GM23338 (cell line): Measurements from ENCODE around the gene SDR42E2.

ENCODE experiments used
- CREB1 ChIP-seq: fragments of 250-450 bp; sonication (Bioruptor Pico); IDR thresholded peaks from 2 replicates; pipeline ENCODE4 v1.5.0; 2020; ENCODE audit warnings: low read depth, mild to moderate bottlenecking, moderate library complexity
- EZH2 ChIP-seq: fragments of 200-600 bp; sonication (generic); IDR thresholded peaks from one replicate; pipeline ENCODE4 v1.8.0; 2017; ENCODE audit warnings: antibody characterized with exemption, mild to moderate bottlenecking, low read depth; ENCODE audit not compliant: unreplicated experiment
- EZH2phosphoT487 ChIP-seq: fragments of 200-600 bp; sonication (generic); IDR thresholded peaks from one replicate; pipeline ENCODE4 v1.8.1; 2018; ENCODE audit warnings: antibody characterized with exemption; ENCODE audit not compliant: unreplicated experiment
- JUNB ChIP-seq: IDR thresholded peaks from one replicate; pipeline ENCODE4 v1.6.1; 2016; ENCODE audit warnings: antibody characterized with exemption; ENCODE audit not compliant: unreplicated experiment
- NANOG ChIP-seq: IDR thresholded peaks from 2 replicates; pipeline ENCODE4 v1.6.1; 2016; ENCODE audit warnings: antibody characterized with exemption, borderline replicate concordance
- POLR2AphosphoS5 ChIP-seq: IDR thresholded peaks from 2 replicates; pipeline ENCODE4 v1.6.1; 2016; ENCODE audit warnings: antibody characterized with exemption, low read depth
- STAT1 ChIP-seq: IDR thresholded peaks from one replicate; pipeline ENCODE4 v1.6.1; 2016; ENCODE audit warnings: antibody characterized with exemption; ENCODE audit not compliant: unreplicated experiment
- ZNF114 ChIP-seq: fragments of 250-450 bp; sonication (Bioruptor Pico); IDR thresholded peaks from 2 replicates; pipeline ENCODE4 v1.5.0; 2020; ENCODE audit warnings: mild to moderate bottlenecking, moderate library complexity
- ZNF331 ChIP-seq: fragments of 250-450 bp; sonication (Bioruptor Pico); IDR thresholded peaks from 2 replicates; pipeline ENCODE4 v1.5.0; 2020; ENCODE audit warnings: low read depth, mild to moderate bottlenecking, moderate library complexity
- TF ChIP-seq, protein P1 (sequence below), 2 experiments: fragments of 200-600 bp in 1 of 2; sonication (generic) in 1 of 2; conservative IDR thresholded peaks; 2 replicates each; pipeline versions ENCODE4 v1.5.1 to v1.6.1; 2016 to 2017; ENCODE audit warnings: antibody characterized with exemption in 2 of 2, low read depth in 2 of 2, mild to moderate bottlenecking in 2 of 2, moderate library complexity in 1 of 2
- TF ChIP-seq, protein P2 (sequence below): IDR thresholded peaks from one replicate; pipeline ENCODE4 v1.6.1; 2018; ENCODE audit warnings: antibody characterized with exemption; ENCODE audit not compliant: unreplicated experiment
- TF ChIP-seq, protein P3 (sequence below): IDR thresholded peaks from 2 replicates; pipeline ENCODE4 v1.6.1; 2016; ENCODE audit warnings: antibody characterized with exemption
- TF ChIP-seq, protein P4 (sequence below): fragments of 250-450 bp; sonication (Bioruptor Pico); IDR thresholded peaks from 2 replicates; pipeline ENCODE4 v1.5.0; 2020; ENCODE audit warnings: mild to moderate bottlenecking, moderate library complexity

DNA sequence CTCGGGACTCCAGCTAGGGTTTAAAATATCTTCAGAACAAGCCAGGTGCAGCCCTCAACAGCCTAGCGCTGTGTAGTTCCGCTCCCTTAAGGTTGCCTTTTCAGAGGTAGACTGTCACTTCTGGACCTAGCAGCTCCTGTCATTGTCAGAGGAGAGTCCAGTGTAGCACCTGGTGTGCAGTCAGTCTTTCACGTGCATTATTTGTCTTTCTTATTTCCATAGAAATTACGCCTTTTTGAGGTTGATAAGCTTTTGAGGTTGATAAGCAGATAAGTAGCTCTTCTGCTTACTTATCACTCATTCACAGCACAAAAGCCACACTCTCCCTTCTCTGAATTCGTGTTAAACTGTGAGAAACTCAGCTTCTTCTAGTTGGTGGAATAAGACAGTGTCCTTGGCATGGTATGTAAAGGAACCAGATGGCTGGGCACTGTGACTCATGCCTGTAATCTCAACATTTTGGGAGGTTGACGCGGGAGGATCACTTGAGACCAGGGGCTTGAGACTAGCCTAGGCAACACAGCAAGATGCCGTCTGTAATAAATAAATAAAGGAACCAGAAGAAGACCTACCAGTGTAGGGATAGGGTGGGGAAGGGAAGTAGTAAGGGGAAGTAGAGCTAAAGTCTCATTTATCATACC lies 54.0 kb downstream of the SDR42E2 start:
- TF ChIP-seq, protein P1, sequence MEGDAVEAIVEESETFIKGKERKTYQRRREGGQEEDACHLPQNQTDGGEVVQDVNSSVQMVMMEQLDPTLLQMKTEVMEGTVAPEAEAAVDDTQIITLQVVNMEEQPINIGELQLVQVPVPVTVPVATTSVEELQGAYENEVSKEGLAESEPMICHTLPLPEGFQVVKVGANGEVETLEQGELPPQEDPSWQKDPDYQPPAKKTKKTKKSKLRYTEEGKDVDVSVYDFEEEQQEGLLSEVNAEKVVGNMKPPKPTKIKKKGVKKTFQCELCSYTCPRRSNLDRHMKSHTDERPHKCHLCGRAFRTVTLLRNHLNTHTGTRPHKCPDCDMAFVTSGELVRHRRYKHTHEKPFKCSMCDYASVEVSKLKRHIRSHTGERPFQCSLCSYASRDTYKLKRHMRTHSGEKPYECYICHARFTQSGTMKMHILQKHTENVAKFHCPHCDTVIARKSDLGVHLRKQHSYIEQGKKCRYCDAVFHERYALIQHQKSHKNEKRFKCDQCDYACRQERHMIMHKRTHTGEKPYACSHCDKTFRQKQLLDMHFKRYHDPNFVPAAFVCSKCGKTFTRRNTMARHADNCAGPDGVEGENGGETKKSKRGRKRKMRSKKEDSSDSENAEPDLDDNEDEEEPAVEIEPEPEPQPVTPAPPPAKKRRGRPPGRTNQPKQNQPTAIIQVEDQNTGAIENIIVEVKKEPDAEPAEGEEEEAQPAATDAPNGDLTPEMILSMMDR (conservative IDR thresholded peaks at IDR 0.05; ENCODE audit: low read depth in 2 of 2), result no peak
- TF ChIP-seq EZH2, result no peak
- TF ChIP-seq, protein P2, sequence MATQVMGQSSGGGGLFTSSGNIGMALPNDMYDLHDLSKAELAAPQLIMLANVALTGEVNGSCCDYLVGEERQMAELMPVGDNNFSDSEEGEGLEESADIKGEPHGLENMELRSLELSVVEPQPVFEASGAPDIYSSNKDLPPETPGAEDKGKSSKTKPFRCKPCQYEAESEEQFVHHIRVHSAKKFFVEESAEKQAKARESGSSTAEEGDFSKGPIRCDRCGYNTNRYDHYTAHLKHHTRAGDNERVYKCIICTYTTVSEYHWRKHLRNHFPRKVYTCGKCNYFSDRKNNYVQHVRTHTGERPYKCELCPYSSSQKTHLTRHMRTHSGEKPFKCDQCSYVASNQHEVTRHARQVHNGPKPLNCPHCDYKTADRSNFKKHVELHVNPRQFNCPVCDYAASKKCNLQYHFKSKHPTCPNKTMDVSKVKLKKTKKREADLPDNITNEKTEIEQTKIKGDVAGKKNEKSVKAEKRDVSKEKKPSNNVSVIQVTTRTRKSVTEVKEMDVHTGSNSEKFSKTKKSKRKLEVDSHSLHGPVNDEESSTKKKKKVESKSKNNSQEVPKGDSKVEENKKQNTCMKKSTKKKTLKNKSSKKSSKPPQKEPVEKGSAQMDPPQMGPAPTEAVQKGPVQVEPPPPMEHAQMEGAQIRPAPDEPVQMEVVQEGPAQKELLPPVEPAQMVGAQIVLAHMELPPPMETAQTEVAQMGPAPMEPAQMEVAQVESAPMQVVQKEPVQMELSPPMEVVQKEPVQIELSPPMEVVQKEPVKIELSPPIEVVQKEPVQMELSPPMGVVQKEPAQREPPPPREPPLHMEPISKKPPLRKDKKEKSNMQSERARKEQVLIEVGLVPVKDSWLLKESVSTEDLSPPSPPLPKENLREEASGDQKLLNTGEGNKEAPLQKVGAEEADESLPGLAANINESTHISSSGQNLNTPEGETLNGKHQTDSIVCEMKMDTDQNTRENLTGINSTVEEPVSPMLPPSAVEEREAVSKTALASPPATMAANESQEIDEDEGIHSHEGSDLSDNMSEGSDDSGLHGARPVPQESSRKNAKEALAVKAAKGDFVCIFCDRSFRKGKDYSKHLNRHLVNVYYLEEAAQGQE, result no peak
- TF ChIP-seq POLR2AphosphoS5, result no peak
- TF ChIP-seq ZNF331 (CRISPR knock-in tag), result no peak
- TF ChIP-seq, protein P3, sequence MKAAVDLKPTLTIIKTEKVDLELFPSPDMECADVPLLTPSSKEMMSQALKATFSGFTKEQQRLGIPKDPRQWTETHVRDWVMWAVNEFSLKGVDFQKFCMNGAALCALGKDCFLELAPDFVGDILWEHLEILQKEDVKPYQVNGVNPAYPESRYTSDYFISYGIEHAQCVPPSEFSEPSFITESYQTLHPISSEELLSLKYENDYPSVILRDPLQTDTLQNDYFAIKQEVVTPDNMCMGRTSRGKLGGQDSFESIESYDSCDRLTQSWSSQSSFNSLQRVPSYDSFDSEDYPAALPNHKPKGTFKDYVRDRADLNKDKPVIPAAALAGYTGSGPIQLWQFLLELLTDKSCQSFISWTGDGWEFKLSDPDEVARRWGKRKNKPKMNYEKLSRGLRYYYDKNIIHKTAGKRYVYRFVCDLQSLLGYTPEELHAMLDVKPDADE, result no peak
- no peak for TF ChIP-seq CREB1 (CRISPR knock-in tag)
- no peak for TF ChIP-seq EZH2phosphoT487
- no peak for TF ChIP-seq JUNB
- TF ChIP-seq, protein P4, sequence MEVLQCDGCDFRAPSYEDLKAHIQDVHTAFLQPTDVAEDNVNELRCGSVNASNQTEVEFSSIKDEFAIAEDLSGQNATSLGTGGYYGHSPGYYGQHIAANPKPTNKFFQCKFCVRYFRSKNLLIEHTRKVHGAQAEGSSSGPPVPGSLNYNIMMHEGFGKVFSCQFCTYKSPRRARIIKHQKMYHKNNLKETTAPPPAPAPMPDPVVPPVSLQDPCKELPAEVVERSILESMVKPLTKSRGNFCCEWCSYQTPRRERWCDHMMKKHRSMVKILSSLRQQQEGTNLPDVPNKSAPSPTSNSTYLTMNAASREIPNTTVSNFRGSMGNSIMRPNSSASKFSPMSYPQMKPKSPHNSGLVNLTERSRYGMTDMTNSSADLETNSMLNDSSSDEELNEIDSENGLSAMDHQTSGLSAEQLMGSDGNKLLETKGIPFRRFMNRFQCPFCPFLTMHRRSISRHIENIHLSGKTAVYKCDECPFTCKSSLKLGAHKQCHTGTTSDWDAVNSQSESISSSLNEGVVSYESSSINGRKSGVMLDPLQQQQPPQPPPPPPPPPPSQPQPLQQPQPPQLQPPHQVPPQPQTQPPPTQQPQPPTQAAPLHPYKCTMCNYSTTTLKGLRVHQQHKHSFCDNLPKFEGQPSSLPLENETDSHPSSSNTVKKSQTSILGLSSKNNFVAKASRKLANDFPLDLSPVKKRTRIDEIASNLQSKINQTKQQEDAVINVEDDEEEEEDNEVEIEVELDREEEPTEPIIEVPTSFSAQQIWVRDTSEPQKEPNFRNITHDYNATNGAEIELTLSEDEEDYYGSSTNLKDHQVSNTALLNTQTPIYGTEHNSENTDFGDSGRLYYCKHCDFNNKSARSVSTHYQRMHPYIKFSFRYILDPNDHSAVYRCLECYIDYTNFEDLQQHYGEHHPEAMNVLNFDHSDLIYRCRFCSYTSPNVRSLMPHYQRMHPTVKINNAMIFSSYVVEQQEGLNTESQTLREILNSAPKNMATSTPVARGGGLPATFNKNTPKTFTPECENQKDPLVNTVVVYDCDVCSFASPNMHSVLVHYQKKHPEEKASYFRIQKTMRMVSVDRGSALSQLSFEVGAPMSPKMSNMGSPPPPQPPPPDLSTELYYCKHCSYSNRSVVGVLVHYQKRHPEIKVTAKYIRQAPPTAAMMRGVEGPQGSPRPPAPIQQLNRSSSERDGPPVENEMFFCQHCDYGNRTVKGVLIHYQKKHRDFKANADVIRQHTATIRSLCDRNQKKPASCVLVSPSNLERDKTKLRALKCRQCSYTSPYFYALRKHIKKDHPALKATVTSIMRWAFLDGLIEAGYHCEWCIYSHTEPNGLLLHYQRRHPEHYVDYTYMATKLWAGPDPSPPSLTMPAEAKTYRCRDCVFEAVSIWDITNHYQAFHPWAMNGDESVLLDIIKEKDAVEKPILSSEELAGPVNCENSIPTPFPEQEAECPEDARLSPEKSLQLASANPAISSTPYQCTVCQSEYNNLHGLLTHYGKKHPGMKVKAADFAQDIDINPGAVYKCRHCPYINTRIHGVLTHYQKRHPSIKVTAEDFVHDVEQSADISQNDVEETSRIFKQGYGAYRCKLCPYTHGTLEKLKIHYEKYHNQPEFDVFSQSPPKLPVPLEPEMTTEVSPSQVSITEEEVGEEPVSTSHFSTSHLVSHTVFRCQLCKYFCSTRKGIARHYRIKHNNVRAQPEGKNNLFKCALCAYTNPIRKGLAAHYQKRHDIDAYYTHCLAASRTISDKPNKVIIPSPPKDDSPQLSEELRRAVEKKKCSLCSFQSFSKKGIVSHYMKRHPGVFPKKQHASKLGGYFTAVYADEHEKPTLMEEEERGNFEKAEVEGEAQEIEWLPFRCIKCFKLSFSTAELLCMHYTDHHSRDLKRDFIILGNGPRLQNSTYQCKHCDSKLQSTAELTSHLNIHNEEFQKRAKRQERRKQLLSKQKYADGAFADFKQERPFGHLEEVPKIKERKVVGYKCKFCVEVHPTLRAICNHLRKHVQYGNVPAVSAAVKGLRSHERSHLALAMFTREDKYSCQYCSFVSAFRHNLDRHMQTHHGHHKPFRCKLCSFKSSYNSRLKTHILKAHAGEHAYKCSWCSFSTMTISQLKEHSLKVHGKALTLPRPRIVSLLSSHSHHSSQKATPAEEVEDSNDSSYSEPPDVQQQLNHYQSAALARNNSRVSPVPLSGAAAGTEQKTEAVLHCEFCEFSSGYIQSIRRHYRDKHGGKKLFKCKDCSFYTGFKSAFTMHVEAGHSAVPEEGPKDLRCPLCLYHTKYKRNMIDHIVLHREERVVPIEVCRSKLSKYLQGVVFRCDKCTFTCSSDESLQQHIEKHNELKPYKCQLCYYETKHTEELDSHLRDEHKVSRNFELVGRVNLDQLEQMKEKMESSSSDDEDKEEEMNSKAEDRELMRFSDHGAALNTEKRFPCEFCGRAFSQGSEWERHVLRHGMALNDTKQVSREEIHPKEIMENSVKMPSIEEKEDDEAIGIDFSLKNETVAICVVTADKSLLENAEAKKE (CRISPR knock-in tag), result no peak
- no peak for TF ChIP-seq STAT1
- TF ChIP-seq NANOG, result no peak
- no peak for TF ChIP-seq ZNF114
